Mesendoderm (in vitro differentiated cells): ENCODE measurements around the gene REX1BD. TPM values are rescaled to one million over a fixed set of nuclear protein-coding genes. Genes with fewer than 3 reads are reported as not detected.
A peak's percentile ranks its signal among the peaks of the same experiment; 100 is the strongest.
"Not testable (repeated sequence)": the region's sequence is repeated elsewhere in the genome, so short reads cannot be mapped to it uniquely, and the experiment has no call there.

Experiments
- DNase-seq: peaks from one replicate; pipeline ENCODE4 v3.0.0; 2013
- H2AK5ac ChIP-seq: 2 replicates; pipeline ENCODE4 v1.6.1; 2013; ENCODE audit warnings: low read length, inconsistent platforms
- H2BK120ac ChIP-seq: 2 replicates; pipeline ENCODE4 v1.6.1; 2013; ENCODE audit warnings: low read depth, mild to moderate bottlenecking, low read length, moderate library complexity, mixed read lengths
- H2BK15ac ChIP-seq: replicated peaks from 2 replicates; pipeline ENCODE4 v1.6.1; 2013; ENCODE audit warnings: low read depth, mild to moderate bottlenecking, moderate library complexity
- H2BK5ac ChIP-seq: 2 replicates; pipeline ENCODE4 v1.6.1; 2013; ENCODE audit warnings: low read length, inconsistent platforms
- H3K18ac ChIP-seq: 2 replicates; pipeline ENCODE4 v1.6.1; 2013; ENCODE audit warnings: mild to moderate bottlenecking, low read length, mixed read lengths
- H3K23ac ChIP-seq: one replicate; pipeline ENCODE4 v1.6.1; 2013; ENCODE audit warnings: low read length
- H3K27ac ChIP-seq: 2 replicates; pipeline ENCODE4 v1.5.1; 2013; ENCODE audit warnings: low read depth, mild to moderate bottlenecking, inconsistent platforms, low read length, moderate library complexity
- H3K27me3 ChIP-seq: 2 replicates; pipeline ENCODE4 v1.6.1; 2013; ENCODE audit warnings: low read length, control low read depth, mild to moderate bottlenecking, inconsistent platforms; ENCODE audit not compliant: insufficient read depth, poor library complexity
- H3K36me3 ChIP-seq: 2 replicates; pipeline ENCODE4 v1.6.1; 2013; ENCODE audit warnings: low read length, inconsistent platforms; ENCODE audit not compliant: control insufficient read depth, insufficient read depth
- H3K4ac ChIP-seq: one replicate; pipeline ENCODE4 v1.6.1; 2013; ENCODE audit warnings: low read depth, mild to moderate bottlenecking, low read length, moderate library complexity
- H3K4me1 ChIP-seq: 2 replicates; pipeline ENCODE4 v1.6.1; 2013; ENCODE audit warnings: low read depth, low read length, inconsistent platforms; ENCODE audit not compliant: control insufficient read depth
- H3K4me2 ChIP-seq: 2 replicates; pipeline ENCODE4 v1.6.1; 2013; ENCODE audit warnings: low read length
- H3K4me3 ChIP-seq: 2 replicates; pipeline ENCODE4 v1.5.1; 2013; ENCODE audit warnings: mild to moderate bottlenecking, low read length
- H3K56ac ChIP-seq: one replicate; pipeline ENCODE4 v1.6.1; 2013; ENCODE audit warnings: low read length
- H3K79me1 ChIP-seq: 2 replicates; pipeline ENCODE4 v1.6.1; 2013; ENCODE audit warnings: low read length, inconsistent platforms
- H3K79me2 ChIP-seq: 2 replicates; pipeline ENCODE4 v1.6.1; 2013; ENCODE audit warnings: mild to moderate bottlenecking, low read length; ENCODE audit not compliant: control insufficient read depth, insufficient read depth
- H3K9ac ChIP-seq: 2 replicates; pipeline ENCODE4 v1.6.1; 2013; ENCODE audit warnings: low read length, inconsistent platforms
- H4K5ac ChIP-seq: one replicate; pipeline ENCODE4 v1.6.1; 2013; ENCODE audit warnings: low read length
- H4K8ac ChIP-seq: one replicate; pipeline ENCODE4 v1.6.1; 2013; ENCODE audit warnings: low read depth, mild to moderate bottlenecking, control low read depth, low read length, moderate library complexity
- WGBS: extraction: QIAGEN DNeasy Blood & Tissue Kit; methylation state at CpG from one replicate; pipeline ENCODE4 v1.1.7; 2013; ENCODE audit warnings: low lambda C conversion rate, missing lambda C conversion rate; ENCODE audit not compliant: insufficient coverage; ENCODE audit errors: extremely low coverage; 5-methylcytosine and 5-hydroxymethylcytosine counted together
- polyA plus RNA-seq, 2 experiments: library from polyadenylated mRNA; stranded (reverse); fragments of 200-250 nt; gene quantifications; one replicate each; pipeline ENCODE4 v1.2.3, GENCODE V29; 2013

The REX1BD gene
- 86.9 TPM for polyA plus RNA-seq (2013, experiment 1 of 2)
- 82.8 TPM for polyA plus RNA-seq (2013, experiment 2 of 2)

DNA sequence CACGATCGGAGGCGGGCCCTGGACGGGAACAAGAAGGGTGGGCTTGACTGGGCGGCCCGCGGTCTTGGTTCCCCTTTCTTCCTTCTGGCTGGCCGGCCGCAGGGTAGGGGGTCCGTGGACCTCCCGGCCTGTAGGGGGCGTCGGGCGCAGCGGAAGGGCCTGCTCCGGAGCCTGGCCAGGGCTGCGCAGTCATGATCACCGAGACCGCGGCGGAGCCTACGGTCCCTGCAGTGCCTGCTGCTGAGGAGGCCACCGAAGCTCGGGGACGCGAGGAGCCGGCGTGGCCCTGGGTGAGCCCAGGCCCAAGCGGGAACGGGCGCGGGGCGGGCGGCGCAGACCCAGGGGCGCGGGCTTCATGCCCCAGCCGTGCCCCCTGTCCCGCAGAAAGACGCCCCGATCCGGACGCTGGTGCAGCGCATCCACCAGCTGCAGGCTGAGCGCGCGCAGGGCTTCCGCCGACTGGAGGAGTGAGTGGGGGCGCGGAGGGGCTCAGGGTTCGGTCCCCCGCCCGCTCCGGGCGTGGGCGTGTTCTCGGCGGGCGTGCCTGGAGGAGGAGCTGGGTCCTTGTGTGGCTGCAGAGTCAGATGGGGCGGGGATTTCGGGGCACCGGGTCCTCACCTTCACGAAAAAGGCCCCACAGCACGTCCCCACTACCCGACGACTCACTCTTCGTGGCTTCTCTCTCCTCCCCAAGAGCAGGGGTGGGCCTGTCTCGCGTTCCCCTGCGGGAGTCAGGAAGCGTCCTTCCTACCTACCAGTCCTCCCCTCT is at the start of gene REX1BD:
REX1BD (plus strand) TSS at position 188 of the 769 bp plus-strand sequence; CDS start at position 192, 4 bp downstream.
- peaks cover 8% of the 10 kb centered on the region for H3K4me1 ChIP-seq
- H2AK5ac ChIP-seq: no peak within 1 kb of the TSS
- peak within 1 kb of the TSS; percentile 97 for H3K4me2 ChIP-seq
- no peaks in the 10 kb centered on the region for H3K27me3 ChIP-seq
- no CpG with 5 or more reads among the region's 72 CpGs for WGBS
- H3K56ac ChIP-seq: peak within 1 kb of the TSS; percentile 100
- H3K18ac ChIP-seq: peak within 1 kb of the TSS; percentile 78
- no peaks in the 10 kb centered on the region for H3K79me2 ChIP-seq
- H3K27ac ChIP-seq: peak within 1 kb of the TSS; percentile 99
- H3K9ac ChIP-seq: peak within 1 kb of the TSS; percentile 98
- peaks cover 2% of the 10 kb centered on the region for H3K79me1 ChIP-seq
- peak within 1 kb of the TSS; percentile 89 for H3K4ac ChIP-seq
- peak within 1 kb of the TSS; percentile 88 for H3K4me3 ChIP-seq
- peak within 1 kb of the TSS; percentile 97 for H4K8ac ChIP-seq
- H3K36me3 ChIP-seq: peaks cover 3% of the 10 kb centered on the region
- peak; percentile 89 for DNase-seq
- peak within 1 kb of the TSS; percentile 15 for H2BK120ac ChIP-seq
- H2BK15ac ChIP-seq: no peak within 1 kb of the TSS
- H3K23ac ChIP-seq: peak within 1 kb of the TSS; percentile 89
- no peak within 1 kb of the TSS for H4K5ac ChIP-seq
- peak within 1 kb of the TSS; percentile 89 for H2BK5ac ChIP-seq

DNA sequence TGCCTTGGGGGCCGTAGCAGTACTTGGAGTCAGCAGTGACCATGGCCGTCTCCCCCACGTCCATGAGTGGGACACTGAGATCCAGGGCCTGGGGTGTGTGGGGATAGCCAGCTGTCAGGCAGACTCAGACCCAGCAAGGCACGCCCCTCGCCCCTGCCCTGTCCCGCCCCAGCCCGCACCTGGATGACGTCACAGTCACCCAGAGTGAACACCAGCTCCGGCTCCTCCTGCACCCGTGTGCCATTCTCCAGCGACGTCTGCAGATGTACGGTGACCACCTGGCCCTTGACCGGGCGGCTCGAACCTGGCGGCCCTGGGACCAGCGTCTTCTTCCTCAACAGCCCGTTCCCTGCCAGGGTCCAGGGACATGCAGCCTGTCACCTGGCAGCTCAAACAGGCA is 49.2 kb upstream of the REX1BD start:
- Histone ChIP-seq H2BK120ac (no peak overlapping the region), H3K4me3 (no peak overlapping the region), H3K36me3 (peaks cover 18% of the 10 kb centered on the region), H3K18ac (no peak overlapping the region), H3K4ac (no peak overlapping the region), H3K27ac (no peak overlapping the region), H3K56ac (no peak overlapping the region), H2AK5ac (no peak overlapping the region), H2BK15ac (no peak overlapping the region), H2BK5ac (no peak overlapping the region), H3K4me2 (no peak overlapping the region), H4K5ac (no peak overlapping the region), H3K79me1 (peaks cover 11% of the 10 kb centered on the region), H3K23ac (no peak overlapping the region), H3K4me1 (no peaks in the 10 kb centered on the region), H4K8ac (no peak overlapping the region), H3K79me2 (peaks cover 6% of the 10 kb centered on the region), H3K9ac (no peak overlapping the region), H3K27me3 (no peaks in the 10 kb centered on the region)
- DNase-seq: no peak
- WGBS: no CpG with 5 or more reads among the region's 19 CpGs

DNA sequence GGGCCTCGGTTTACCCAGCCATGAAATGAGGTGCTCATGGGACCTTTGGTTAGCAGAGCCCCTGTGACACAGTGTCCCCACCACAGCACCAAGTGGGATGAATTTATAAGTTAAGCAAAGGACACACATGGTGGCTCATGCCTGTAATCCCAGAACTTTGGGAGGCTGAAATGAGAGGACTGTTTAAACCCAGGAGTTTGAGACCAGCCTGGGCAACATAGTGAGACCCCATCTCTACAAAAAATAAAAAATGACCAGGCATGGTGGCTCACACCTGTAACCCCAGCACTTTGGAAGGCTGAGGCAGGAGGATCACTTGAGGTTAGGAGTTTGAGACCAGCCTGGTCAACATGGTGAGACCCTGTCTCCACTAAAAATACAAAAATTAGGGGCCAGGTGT is 48.4 kb upstream of the REX1BD start:
- H3K4me1 ChIP-seq, H3K23ac ChIP-seq, H3K79me2 ChIP-seq, H2BK5ac ChIP-seq, H3K27me3 ChIP-seq, H3K56ac ChIP-seq, H3K27ac ChIP-seq, H4K5ac ChIP-seq, H3K4me3 ChIP-seq, H3K4ac ChIP-seq, DNase-seq, H3K4me2 ChIP-seq, H2BK120ac ChIP-seq, H2BK15ac ChIP-seq, H2AK5ac ChIP-seq, H4K8ac ChIP-seq, H3K9ac ChIP-seq, H3K18ac ChIP-seq: not testable (repeated sequence)
- peaks cover 11% of the 10 kb centered on the region for H3K79me1 ChIP-seq
- peaks cover 18% of the 10 kb centered on the region for H3K36me3 ChIP-seq
- WGBS: no CpG with 5 or more reads among the region's 1 CpG

DNA sequence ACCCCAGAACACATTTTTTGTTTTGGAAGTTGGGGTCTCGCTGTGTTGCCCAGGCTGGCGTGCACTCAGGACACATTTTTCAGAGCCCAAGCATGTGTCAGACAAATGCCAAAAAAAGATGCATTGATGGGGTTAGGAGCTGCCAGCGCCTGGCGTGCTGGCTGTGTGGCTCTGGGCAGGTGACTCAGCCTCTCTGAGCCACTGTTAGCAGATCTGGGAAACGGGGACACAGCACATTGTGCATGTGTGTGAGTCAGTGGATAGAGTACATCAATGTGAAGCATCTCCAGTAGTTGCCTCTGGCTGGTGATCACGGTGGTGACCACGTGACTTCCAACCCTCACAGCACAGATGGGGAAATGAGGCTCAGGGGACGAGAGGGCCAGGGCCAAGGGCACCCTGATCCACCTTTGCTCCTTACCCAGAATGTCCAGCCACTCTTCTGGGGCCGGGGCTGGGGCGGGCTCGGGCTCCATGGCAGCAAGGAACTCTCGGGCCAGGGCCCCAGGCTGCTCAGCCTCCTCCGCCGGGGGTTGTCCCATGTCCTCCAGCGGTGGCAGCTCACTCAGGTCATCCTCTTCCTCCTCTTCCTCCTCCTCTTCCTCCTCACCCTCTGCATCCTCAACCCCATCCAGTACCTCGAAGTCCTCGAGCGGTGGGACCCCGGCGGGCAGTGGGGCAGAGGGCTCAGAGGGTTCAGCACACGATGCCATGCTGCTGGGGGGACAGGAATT is 47.2 kb upstream of the REX1BD start:
- H3K56ac ChIP-seq: peak overlapping the region; percentile 2
- no peak overlapping the region for H4K8ac ChIP-seq
- no peak overlapping the region for H3K4ac ChIP-seq
- H2BK5ac ChIP-seq: no peak overlapping the region
- no peak overlapping the region for H3K27ac ChIP-seq
- H3K79me1 ChIP-seq: peaks cover 11% of the 10 kb centered on the region
- H3K79me2 ChIP-seq: peaks cover 6% of the 10 kb centered on the region
- no peak for DNase-seq
- H3K18ac ChIP-seq: no peak overlapping the region
- no peak overlapping the region for H3K4me2 ChIP-seq
- H3K36me3 ChIP-seq: peaks cover 16% of the 10 kb centered on the region
- H2AK5ac ChIP-seq: no peak overlapping the region
- no peak overlapping the region for H2BK15ac ChIP-seq
- H3K4me1 ChIP-seq: no peaks in the 10 kb centered on the region
- no peak overlapping the region for H3K9ac ChIP-seq
- H3K27me3 ChIP-seq: no peaks in the 10 kb centered on the region
- no peak overlapping the region for H3K23ac ChIP-seq
- no peak overlapping the region for H3K4me3 ChIP-seq
- no CpG with 5 or more reads among the region's 21 CpGs for WGBS
- H2BK120ac ChIP-seq: no peak overlapping the region
- no peak overlapping the region for H4K5ac ChIP-seq

DNA sequence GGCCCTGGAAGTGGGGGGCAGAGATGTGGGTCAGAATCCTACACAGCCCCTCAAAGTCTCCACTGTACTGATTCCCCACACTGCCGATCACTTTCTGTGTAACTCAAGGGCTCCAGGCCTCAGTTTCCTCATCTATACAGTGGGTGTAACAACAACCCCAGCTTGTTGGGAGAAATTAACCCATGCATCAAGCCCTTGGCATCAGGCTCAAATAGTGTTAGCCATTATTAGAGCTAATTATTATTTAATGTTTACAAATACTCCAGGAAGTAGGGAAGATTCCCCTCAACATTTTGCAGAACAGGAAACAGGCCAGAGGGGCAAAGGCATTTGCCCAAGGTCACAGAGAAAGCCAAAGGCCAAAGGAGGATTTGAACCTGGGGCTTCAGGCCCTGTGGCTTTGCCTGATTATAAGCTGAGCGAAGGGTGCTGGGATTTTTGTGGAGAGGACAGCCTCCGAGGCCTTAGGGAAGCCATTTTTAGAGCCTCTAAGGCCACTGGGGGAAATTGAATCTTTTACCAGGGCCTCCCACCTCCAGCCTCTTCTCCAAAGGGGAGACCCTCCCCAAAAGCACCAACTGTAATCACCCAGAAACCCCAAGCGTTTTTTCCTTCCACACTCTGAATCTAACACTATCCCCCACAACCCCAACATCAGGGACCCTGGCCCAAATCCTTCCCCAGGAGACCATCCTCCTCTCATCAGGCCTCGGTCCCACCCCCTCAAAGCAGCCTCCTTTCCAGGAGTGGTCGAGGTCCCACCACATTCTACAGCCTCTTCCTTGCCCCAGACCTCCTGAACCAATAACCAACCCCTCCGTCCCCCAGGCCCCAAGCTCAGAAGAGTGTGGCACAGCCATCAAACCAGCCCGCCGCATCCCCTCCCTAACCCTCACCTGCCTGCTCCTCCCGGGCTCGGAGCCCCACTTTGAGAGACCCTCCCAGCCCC is 46.3 kb upstream of the REX1BD start:
- H4K5ac ChIP-seq: no peak overlapping the region
- no peak for DNase-seq
- no peaks in the 10 kb centered on the region for H3K4me1 ChIP-seq
- no peak overlapping the region for H2BK120ac ChIP-seq
- no peaks in the 10 kb centered on the region for H3K27me3 ChIP-seq
- peak overlapping the region; percentile 48 for H2AK5ac ChIP-seq
- peak overlapping the region; percentile 97 for H3K18ac ChIP-seq
- no peak overlapping the region for H2BK5ac ChIP-seq
- H2BK15ac ChIP-seq: no peak overlapping the region
- H3K4me3 ChIP-seq: peak overlapping the region; percentile 56
- peak overlapping the region; percentile 81 for H3K9ac ChIP-seq
- H3K4me2 ChIP-seq: peak overlapping the region; percentile 76
- peak overlapping the region; percentile 74 for H3K23ac ChIP-seq
- no CpG with 5 or more reads among the region's 11 CpGs for WGBS
- peaks cover 11% of the 10 kb centered on the region for H3K79me1 ChIP-seq
- peak overlapping the region; percentile 79 for H3K4ac ChIP-seq
- peaks cover 6% of the 10 kb centered on the region for H3K79me2 ChIP-seq
- peak overlapping the region; percentile 14 for H4K8ac ChIP-seq
- H3K27ac ChIP-seq: no peak overlapping the region
- H3K56ac ChIP-seq: peak overlapping the region; percentile 84
- peaks cover 14% of the 10 kb centered on the region for H3K36me3 ChIP-seq
